HG02678 (cell line): ENCODE measurements around the gene ARHGAP15.

ENCODE experiments used
- ATAC-seq: cut with Tn5 transposase; IDR thresholded peaks from one replicate; pipeline ENCODE4 v1.9.1; 2021; ENCODE audit warnings: mild to moderate bottlenecking, moderate library complexity; ENCODE audit not compliant: unreplicated experiment

The ARHGAP15 gene

GRCh38 chr2:143604566-143604959 lies 475.3 kb downstream of the ARHGAP15 start:
- ATAC-seq = no peak

DNA sequence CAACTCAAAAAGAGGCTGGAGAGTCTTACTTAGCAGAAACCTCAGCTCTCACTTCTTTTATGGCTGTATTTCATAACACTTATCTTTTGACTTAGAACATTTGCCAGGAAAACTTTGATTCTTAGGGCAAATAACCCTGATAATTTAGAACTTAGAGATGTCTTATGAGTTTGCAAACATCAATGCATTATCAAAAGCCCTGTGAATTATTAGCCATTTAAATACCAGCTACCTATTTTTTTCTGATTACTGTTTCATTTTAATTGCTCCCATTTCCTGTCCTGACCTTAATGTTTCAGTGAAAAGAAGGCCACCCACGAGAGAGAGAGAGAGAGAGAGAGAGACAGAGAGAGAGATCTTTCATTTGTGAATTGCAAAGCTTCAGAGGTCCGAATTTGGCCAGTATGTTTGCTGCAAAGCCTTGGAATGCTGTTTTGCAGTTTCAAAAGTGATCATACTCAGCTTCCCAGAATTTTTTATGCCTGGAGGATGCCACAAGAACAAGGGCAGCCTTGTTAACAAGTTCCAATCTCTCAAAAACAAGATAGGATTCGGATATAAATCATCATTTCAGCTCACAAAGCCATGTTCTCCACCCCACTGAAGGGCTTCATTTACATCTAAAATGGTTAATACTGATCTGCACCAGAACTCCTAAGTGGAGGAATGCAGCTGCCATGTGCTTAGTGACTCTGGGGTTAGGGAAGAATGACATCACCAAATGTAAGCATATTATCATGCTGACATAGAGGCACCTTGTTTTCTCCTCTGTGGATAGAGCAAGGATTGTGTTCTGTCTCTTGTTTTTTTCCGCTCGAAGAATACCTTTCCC lies 478.2 kb downstream of the ARHGAP15 start:
- ATAC-seq = no peak

DNA sequence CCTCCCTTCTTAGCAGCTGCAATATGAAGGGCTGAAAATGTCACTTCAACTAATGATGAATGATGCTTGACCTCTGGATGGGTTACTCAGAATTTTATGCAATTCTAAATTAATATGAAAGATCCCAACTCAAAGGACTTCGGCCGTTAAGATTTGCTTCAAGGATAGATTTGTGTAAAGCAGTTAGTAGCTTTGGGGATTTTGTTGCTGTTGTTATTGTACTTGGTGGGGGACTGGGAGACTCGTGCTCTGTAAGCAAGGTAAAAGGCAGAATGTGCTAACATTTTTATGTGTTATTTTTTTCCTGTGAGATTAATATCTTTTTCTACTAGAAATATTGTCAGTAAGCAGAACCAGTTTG lies 478.8 kb downstream of the ARHGAP15 start:
- no peak for ATAC-seq

DNA sequence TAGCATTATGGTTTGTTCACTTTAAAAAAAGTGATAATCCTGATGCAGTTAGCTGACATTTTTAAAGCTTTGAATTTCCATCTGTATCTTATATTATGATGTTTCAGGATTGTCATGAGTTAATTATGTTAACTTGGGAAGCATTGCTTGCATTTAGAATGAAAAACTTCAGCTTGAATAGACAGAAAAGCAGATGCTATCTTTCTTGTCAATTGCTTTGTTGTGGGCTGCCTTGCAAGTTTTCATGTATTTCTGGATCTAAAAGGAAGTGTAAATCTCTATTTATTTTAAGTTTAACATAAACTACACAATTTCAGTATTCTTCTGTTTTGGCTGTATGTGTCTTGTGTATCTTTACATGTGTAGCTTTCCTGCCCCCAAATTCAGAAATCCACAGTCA lies 479.5 kb downstream of the ARHGAP15 start:
- no peak for ATAC-seq

DNA sequence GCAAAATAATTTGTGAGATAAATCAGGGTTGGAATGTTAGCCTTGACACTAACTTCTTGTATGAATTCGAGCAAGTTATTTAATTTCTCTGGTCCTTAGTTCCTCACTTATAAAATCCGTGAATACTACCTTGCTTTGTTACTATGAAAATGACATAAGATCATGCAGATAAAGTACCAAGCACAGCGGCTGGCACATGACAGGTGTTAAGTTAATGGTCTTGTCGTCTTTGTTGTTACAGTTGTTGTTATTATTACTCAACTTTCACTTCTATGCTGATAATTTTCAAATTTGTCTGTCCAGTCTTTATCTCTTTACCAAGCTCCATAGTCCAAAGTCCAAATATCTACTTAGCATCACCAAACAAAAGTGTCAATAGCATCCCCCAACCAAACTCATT lies 482.1 kb downstream of the ARHGAP15 start:
- ATAC-seq = no peak

- no peak for ATAC-seq
These were observed 486.3 kb downstream of the ARHGAP15 start for GRCh38 chr2:143615562-143615961.

GRCh38 chr2:143616452-143616851 lies 487.2 kb downstream of the ARHGAP15 start:
- no peak for ATAC-seq

DNA sequence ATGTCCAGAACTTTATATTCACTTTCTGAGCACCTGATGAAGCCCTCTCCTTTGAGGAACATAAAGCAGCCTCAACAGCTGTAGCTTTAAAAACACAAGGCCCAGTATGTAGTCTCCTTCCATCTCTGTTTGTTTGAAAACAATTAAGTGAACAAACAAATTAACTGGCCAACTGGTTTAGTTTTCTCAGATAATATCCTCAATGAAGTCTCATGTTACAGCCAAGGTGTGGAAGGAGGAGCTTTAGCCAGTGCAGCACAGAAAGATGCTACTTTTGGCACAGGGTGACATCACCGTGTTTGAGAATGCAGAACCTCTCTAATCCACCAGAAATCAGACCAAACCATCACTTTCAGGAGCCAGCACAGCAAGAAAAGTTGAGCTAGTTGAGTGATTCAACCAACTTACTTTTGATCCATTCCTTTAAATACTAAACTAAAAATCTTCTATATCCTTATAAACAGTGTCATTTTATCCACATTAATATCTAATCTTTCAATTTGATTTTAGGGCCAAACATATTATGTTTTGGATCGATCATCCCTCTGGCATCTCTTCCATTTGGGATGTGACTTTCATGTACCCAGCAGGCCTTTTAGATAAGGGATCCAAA lies 488.7 kb downstream of the ARHGAP15 start:
- no peak for ATAC-seq

GRCh38 chr2:143622106-143622505 lies 492.9 kb downstream of the ARHGAP15 start:
- no peak for ATAC-seq

DNA sequence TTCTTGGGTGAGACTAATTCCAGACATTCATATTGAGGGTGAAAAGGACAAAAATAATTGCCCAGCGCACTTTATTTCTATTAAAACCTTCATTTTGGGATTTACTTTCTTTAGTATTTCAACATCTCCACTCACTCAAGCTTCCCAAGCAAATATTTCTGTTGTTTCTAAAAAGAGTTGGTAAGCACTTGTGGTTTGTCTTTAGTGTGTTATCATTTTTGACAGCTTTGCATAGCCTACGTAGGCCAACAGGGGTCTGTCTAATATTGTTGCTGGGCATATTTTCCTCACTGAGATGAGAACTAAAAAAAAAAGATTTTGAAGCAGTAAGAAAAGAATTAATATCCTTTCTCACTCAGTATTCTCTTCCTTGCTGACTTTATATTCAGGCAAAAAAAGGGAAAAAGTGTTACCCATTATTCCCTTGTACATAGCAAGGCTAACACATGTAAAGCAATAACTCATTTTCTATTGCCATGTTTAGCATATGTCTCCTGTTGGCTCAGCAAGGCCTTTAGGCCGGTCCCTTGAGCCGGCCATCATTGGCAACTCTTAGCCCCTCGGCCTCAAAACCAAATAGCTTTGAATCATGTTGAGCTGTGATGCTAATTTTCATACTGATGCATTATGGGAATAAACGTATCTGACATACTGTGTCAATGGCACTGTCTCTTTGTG lies 494.2 kb downstream of the ARHGAP15 start:
- ATAC-seq = no peak

- ATAC-seq = no peak
These were observed 494.7 kb downstream of the ARHGAP15 start for GRCh38 chr2:143623909-143624260.

- ATAC-seq = no peak
These were observed 500.1 kb downstream of the ARHGAP15 start for GRCh38 chr2:143629340-143629739.

GRCh38 chr2:143632751-143633374 lies 503.6 kb downstream of the ARHGAP15 start:
- ATAC-seq = no peak

- no peak for ATAC-seq
These were observed 504.2 kb downstream of the ARHGAP15 start for GRCh38 chr2:143633419-143633818.

DNA sequence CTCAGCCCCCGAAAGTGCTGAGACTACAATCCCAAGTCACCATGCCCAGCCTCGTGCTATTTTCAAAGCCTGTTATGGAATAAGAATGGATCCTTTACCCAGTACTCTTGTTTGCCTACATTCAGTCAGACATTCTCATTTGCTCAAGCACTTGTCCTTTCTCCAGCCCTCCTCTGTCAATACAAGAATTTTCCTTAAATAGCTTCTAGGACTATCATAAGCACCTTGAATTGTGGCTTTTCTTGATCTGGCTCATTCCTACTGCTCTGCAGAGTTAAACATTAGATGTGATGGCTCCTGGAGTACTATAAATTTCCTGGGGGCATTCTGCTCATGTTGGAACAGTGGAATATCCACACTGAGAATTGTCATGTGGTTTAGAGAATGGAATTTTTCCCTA lies 506.1 kb downstream of the ARHGAP15 start:
- no peak for ATAC-seq

GRCh38 chr2:143635936-143636335 lies 506.7 kb downstream of the ARHGAP15 start:
- ATAC-seq = no peak

GRCh38 chr2:143640826-143641225 lies 511.6 kb downstream of the ARHGAP15 start:
- ATAC-seq = no peak

- ATAC-seq = no peak
These were observed 516.9 kb downstream of the ARHGAP15 start for GRCh38 chr2:143645921-143646645.

DNA sequence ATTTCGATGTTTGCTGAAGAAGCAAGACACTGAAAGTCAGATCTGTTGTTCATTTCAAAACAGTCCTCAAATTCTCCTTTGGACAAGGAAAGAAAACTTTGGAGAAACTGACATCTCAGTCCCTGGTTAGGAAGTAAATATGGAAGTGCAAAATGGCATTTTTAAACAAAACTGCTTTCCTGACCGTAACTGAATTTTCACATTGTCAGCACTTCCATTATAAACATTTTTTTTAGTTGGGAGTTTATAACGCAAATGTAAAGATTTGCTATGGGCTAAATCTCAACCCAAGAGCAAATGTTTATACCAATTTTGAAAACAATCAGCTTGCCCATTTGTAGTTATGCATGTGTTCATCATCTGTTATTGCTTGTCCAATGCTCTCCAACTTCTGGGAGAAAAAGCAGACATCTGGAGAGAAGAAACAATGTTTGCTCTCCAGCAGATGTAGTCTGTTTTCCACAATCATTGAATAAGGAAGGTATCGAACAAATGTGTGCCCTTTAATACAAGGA lies 520.1 kb downstream of the ARHGAP15 start:
- ATAC-seq = no peak

DNA sequence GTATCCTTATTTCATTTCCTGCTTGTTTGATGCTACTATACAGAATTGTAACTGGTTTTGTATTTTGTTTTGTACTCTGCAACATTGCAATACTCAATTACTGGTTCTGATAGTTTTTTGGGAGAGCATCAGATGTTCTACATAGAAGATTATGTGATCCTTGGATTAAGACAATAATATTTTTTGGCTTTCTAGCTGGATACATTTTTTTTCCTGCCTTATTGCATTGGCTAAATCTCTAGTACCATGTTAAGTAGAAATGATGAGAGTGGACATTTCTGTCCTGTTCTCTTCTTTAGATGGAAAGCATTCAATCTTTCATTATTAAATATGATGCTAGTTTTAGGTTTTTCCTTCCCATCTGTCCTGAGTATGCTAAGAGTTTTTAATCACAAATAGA lies 523.5 kb downstream of the ARHGAP15 start:
- no peak for ATAC-seq

DNA sequence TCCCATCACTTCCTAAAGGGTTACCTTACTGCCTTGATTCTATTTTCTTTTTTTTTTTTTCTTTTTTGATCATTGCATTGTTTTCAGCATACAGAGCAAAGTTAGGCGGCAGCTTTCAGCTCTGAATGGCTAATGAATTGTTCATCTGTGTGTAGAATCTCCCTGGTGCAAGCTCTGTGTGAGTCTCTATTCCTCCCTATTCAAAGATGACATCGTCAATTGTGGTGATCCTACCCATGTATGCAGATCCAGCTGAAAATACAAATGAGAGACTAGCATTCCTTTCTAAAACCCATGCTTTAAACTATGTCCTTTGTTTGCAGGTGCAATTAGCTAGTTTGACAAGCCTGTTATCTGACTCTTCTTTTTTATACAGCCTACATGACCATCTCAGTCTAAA lies 539.0 kb downstream of the ARHGAP15 start:
- ATAC-seq = no peak
